ENCODE measurements around the gene ICOSLG. TPM values are rescaled to one million over a fixed set of nuclear protein-coding genes. Genes with fewer than 3 reads are reported as not detected.

The ICOSLG gene
- total RNA-seq, 1 experiment from 2014 or later = 9.0 TPM

DNA sequence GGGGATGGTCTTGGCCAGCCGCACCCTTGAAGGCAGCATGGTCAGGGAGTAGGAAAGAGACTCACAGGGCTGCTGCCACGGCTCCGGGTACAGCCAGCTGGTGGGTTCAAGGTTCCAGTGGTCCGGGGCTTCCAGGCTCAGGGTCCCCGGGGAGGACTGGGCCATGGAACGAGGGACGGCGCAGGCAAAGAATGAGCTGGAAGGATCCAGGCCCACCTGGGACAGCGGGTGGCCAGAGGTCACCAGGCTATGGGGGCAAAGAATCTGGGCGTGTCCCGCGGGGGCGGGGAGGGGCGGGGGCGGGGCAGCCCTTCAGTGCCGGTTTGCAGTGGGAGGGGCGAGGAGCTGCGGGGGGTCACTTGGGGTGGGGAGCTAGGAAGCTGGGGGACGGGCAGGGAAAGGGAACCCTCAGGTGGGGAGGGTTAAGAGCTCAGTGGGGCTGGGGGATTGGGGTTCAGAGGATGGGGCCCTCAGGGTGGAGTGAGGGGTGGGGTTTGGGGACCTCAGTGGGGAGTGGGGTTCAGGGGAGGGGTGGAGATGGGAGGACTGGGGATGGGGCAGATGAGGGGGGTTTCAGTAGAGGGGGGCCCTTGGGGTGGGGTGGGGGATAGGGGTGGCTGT is 21.0 kb upstream of the ICOSLG start, which contains the start of gene DNMT3L:
Gene DNMT3L (minus strand): TSS at position 223 of the 621 bp plus-strand sequence. CDS start 638 bp downstream, outside the sequence.
- Mint-ChIP-seq H3K36me3 (no peaks in the 10 kb centered on the region), H3K9me3 (no peaks in the 10 kb centered on the region), H3K4me1 (peaks cover 4% of the 10 kb centered on the region), H3K27ac (no peak within 1 kb of the TSS), H3K4me3 (no peak within 1 kb of the TSS), H3K27me3 (ENCODE audit: low read depth) (no peaks in the 10 kb centered on the region)
- DNase-seq (ENCODE audit: low spot score) (no peak), ATAC-seq (no peak)
- POLR2A ChIA-PET = no interaction called here
- CTCF ChIA-PET = interaction anchor here (1.9 kb wide), 1 partner anchor 36 kb away, joined by 5 read pairs; no protein-coding TSS in a partner anchor
- TF ChIP-seq ESRRA (CRISPR knock-in tag; IDR thresholded peaks at IDR 0.05; ENCODE audit: borderline replicate concordance) (no peak), NFATC4 (CRISPR knock-in tag; IDR thresholded peaks at IDR 0.05) (no peak), TCF7 (CRISPR knock-in tag; IDR thresholded peaks at IDR 0.05; ENCODE audit: low read depth) (no peak), CREM (CRISPR knock-in tag; IDR thresholded peaks at IDR 0.05) (no peak), ZNF232 (CRISPR knock-in tag; IDR thresholded peaks at IDR 0.05) (no peak), NR2C2 (CRISPR knock-in tag; IDR thresholded peaks at IDR 0.05) (no peak), RORB (CRISPR knock-in tag; IDR thresholded peaks at IDR 0.05) (no peak), TEAD1 (CRISPR knock-in tag; IDR thresholded peaks at IDR 0.05) (no peak), TP53 (CRISPR knock-in tag; IDR thresholded peaks at IDR 0.05) (no peak), EMX1 (CRISPR knock-in tag; IDR thresholded peaks at IDR 0.05) (no peak), ZMAT4 (CRISPR knock-in tag; IDR thresholded peaks at IDR 0.05) (no peak), ELF4 (CRISPR knock-in tag; IDR thresholded peaks at IDR 0.05; ENCODE audit: low read depth) (no peak), ZNF416 (CRISPR knock-in tag; IDR thresholded peaks at IDR 0.05) (no peak), GRHL2 (CRISPR knock-in tag; IDR thresholded peaks at IDR 0.05; ENCODE audit: insufficient replicate concordance, severe bottlenecking) (no peak), NFYB (CRISPR knock-in tag; conservative IDR thresholded peaks at IDR 0.05; ENCODE audit: low read depth) (no peak)
- TF ChIP-seq, protein P1, sequence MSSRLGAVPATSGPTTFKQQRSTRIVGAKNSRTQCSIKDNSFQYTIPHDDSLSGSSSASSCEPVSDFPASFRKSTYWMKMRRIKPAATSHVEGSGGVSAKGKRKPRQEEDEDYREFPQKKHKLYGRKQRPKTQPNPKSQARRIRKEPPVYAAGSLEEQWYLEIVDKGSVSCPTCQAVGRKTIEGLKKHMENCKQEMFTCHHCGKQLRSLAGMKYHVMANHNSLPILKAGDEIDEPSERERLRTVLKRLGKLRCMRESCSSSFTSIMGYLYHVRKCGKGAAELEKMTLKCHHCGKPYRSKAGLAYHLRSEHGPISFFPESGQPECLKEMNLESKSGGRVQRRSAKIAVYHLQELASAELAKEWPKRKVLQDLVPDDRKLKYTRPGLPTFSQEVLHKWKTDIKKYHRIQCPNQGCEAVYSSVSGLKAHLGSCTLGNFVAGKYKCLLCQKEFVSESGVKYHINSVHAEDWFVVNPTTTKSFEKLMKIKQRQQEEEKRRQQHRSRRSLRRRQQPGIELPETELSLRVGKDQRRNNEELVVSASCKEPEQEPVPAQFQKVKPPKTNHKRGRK (CRISPR knock-in tag; IDR thresholded peaks at IDR 0.05; ENCODE audit: borderline replicate concordance) = no peak
- TF ChIP-seq, protein P2, sequence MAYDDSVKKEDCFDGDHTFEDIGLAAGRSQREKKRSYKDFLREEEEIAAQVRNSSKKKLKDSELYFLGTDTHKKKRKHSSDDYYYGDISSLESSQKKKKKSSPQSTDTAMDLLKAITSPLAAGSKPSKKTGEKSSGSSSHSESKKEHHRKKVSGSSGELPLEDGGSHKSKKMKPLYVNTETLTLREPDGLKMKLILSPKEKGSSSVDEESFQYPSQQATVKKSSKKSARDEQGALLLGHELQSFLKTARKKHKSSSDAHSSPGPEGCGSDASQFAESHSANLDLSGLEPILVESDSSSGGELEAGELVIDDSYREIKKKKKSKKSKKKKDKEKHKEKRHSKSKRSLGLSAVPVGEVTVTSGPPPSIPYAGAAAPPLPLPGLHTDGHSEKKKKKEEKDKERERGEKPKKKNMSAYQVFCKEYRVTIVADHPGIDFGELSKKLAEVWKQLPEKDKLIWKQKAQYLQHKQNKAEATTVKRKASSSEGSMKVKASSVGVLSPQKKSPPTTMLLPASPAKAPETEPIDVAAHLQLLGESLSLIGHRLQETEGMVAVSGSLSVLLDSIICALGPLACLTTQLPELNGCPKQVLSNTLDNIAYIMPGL (CRISPR knock-in tag; IDR thresholded peaks at IDR 0.05) = no peak
- TF ChIP-seq, protein P3, sequence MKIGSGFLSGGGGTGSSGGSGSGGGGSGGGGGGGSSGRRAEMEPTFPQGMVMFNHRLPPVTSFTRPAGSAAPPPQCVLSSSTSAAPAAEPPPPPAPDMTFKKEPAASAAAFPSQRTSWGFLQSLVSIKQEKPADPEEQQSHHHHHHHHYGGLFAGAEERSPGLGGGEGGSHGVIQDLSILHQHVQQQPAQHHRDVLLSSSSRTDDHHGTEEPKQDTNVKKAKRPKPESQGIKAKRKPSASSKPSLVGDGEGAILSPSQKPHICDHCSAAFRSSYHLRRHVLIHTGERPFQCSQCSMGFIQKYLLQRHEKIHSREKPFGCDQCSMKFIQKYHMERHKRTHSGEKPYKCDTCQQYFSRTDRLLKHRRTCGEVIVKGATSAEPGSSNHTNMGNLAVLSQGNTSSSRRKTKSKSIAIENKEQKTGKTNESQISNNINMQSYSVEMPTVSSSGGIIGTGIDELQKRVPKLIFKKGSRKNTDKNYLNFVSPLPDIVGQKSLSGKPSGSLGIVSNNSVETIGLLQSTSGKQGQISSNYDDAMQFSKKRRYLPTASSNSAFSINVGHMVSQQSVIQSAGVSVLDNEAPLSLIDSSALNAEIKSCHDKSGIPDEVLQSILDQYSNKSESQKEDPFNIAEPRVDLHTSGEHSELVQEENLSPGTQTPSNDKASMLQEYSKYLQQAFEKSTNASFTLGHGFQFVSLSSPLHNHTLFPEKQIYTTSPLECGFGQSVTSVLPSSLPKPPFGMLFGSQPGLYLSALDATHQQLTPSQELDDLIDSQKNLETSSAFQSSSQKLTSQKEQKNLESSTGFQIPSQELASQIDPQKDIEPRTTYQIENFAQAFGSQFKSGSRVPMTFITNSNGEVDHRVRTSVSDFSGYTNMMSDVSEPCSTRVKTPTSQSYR (CRISPR knock-in tag; IDR thresholded peaks at IDR 0.05) = no peak

GRCh38 chr21:44260791-44261631 is 20.3 kb upstream of the ICOSLG start:
- DNase-seq (ENCODE audit: low spot score) (no peak), ATAC-seq (no peak)
- no peak for TF ChIP-seq NFYB (CRISPR knock-in tag; conservative IDR thresholded peaks at IDR 0.05; ENCODE audit: low read depth)
- no peak for TF ChIP-seq ZSCAN18 (CRISPR knock-in tag; IDR thresholded peaks at IDR 0.05)
- Mint-ChIP-seq H3K9me3 (no peaks in the 10 kb centered on the region), H3K36me3 (no peaks in the 10 kb centered on the region), H3K4me1 (peaks cover 4% of the 10 kb centered on the region), H3K27ac (no peak overlapping the region), H3K4me3 (no peak overlapping the region), H3K27me3 (ENCODE audit: low read depth) (no peaks in the 10 kb centered on the region)
- ChIA-PET POLR2A (no interaction called here), CTCF (interaction anchor here (1.9 kb wide), 1 partner anchor 37 kb away, joined by 5 read pairs; no protein-coding TSS in a partner anchor)

All from WTC11 (cell line).